GM12878 (cell line): ENCODE results near the gene CD151. TPM values are rescaled to one million over a fixed set of nuclear protein-coding genes. Genes with fewer than 3 reads are reported as not detected.

Experiments
- ATAC-seq: fragments of 200-7000 bp; cut with Tn5 transposase; 3 replicates; pipeline ENCODE4 v1.9.1; 2020; ENCODE audit warnings: mild to moderate bottlenecking, moderate library complexity
- BruUV-seq: library from RNA; stranded (reverse); fragments of 400-500 nt; replicated peaks from 2 replicates; lab custom pipeline; 2021; lab: Mats Ljungman, UMichigan
- CTCF ChIA-PET: fragments of 300-600 bp; sonication (Branson Sonifier 250); formaldehyde crosslinking; extraction: SDS; loops from one replicate; lab custom pipeline; 2021; ENCODE audit warnings: inconsistent platforms; lab: Yijun Ruan, JAX
- POLR2A ChIA-PET: fragments of 350-600 bp; formaldehyde crosslinking; extraction: SDS; loops from one replicate; lab custom pipeline; 2021; ENCODE audit warnings: inconsistent platforms; lab: Charles Lee
- RAD21 ChIA-PET: fragments of 300-600 bp; sonication (Branson Sonifier 250); formaldehyde crosslinking; loops from one replicate; lab custom pipeline; 2023; ENCODE audit warnings: antibody characterized with exemption; ENCODE audit not compliant: unreplicated experiment; lab: Charles Lee
- SMC1A ChIA-PET: fragments of 300-600 bp; sonication (Branson Sonifier 250); formaldehyde crosslinking; loops from one replicate; lab custom pipeline; 2023; ENCODE audit not compliant: unreplicated experiment, uncharacterized antibody; lab: Charles Lee
- DNase-seq: peaks from one replicate; pipeline ENCODE4 v3.0.0-alpha.2; 2011; ENCODE audit warnings: low read depth, low spot score
- FAIRE-seq: peaks from 3 replicates; lab custom pipeline; 2011; peaks lifted over from hg19 to GRCh38; lab: Jason Lieb, UNC
- H2AFZ ChIP-seq: 2 replicates; pipeline ENCODE4 v1.6.0; 2011; ENCODE audit warnings: low read depth, low read length, control low read depth; ENCODE audit not compliant: control insufficient read depth
- H3K27ac ChIP-seq: 2 replicates; pipeline ENCODE4 v1.5.1; 2011; ENCODE audit warnings: control low read depth; ENCODE audit not compliant: control insufficient read depth, insufficient read depth
- H3K27me3 ChIP-seq, 2 experiments: replicated peaks in 1 of 2; 2 replicates each; pipeline versions ENCODE4 v1.6.0 to v1.6.1; 2011; ENCODE audit warnings: low read length in 1 of 2; ENCODE audit not compliant: control insufficient read depth in 2 of 2, insufficient read depth in 2 of 2
- H3K36me3 ChIP-seq, 2 experiments: 2 replicates each; pipeline ENCODE4 v1.5.1; 2011; ENCODE audit warnings: low read length in 1 of 2; ENCODE audit not compliant: control insufficient read depth in 2 of 2, insufficient read depth in 2 of 2
- H3K4me1 ChIP-seq: 2 replicates; pipeline ENCODE4 v1.6.1; 2011; ENCODE audit warnings: mild to moderate bottlenecking, low read length, moderate library complexity, mixed read lengths; ENCODE audit not compliant: control insufficient read depth, insufficient read depth
- H3K4me2 ChIP-seq: 2 replicates; pipeline ENCODE4 v1.6.0; 2011; ENCODE audit warnings: control low read depth; ENCODE audit not compliant: control insufficient read depth, insufficient read depth
- H3K4me3 ChIP-seq: fragments of 200-600 bp; sonication (generic); 2 replicates; pipeline ENCODE4 v1.5.1; 2016
- H3K79me2 ChIP-seq: 2 replicates; pipeline ENCODE4 v1.6.0; 2011; ENCODE audit warnings: low read length; ENCODE audit not compliant: control insufficient read depth, insufficient read depth
- H3K9ac ChIP-seq: 2 replicates; pipeline ENCODE4 v1.8.0; 2011; ENCODE audit warnings: low read length, control low read depth, mixed read lengths; ENCODE audit not compliant: control insufficient read depth, insufficient read depth
- H3K9me3 ChIP-seq: replicated peaks from 3 replicates; pipeline ENCODE4 v1.5.1; 2011; ENCODE audit warnings: mild to moderate bottlenecking, low read length; ENCODE audit not compliant: control insufficient read depth, insufficient read depth
- H4K20me1 ChIP-seq: 2 replicates; pipeline ENCODE4 v1.6.0; 2011; ENCODE audit not compliant: control insufficient read depth, insufficient read depth
- KLF5 ChIP-seq: fragments of 450-650 bp; IDR thresholded peaks from 2 replicates; pipeline ENCODE4 v1.6.1; 2014; ENCODE audit warnings: mild to moderate bottlenecking; ENCODE audit not compliant: partially characterized antibody
- SP1 ChIP-seq: IDR thresholded peaks from one replicate; pipeline ENCODE4 v1.6.1; 2011; ENCODE audit warnings: low read depth, low read length
- ZNF622 ChIP-seq: fragments of 450-650 bp; IDR thresholded peaks from 2 replicates; pipeline ENCODE4 v1.6.1; 2017; ENCODE audit warnings: mild to moderate bottlenecking, inconsistent platforms
- WGBS: methylation state at CpG from one replicate; pipeline ENCODE4 v1.1.6; 2016; ENCODE audit warnings: low lambda C conversion rate; ENCODE audit not compliant: insufficient replicate concordance, insufficient coverage; ENCODE audit errors: missing lambda C conversion rate; 5-methylcytosine and 5-hydroxymethylcytosine counted together
- in situ Hi-C: fragments of 300-500 bp; cut with MboI; formaldehyde crosslinking; loops from 9 replicates; pipeline ENCODE4 v1.14.3; 2018; ENCODE audit warnings: mixed read lengths
- intact Hi-C: fragments of 100-400 bp; cut with micrococcal nuclease; formaldehyde crosslinking; loops from one replicate; pipeline ENCODE4 v1.14.2; 2022; ENCODE audit not compliant: unreplicated experiment
- polyA plus RNA-seq, 11 experiments: library from polyadenylated mRNA; depleted of rRNA in 4 of 11; unstranded in 6 of 11; stranded (reverse) in 5 of 11; fragments of >200 nt; fragmentation: Nextera tagmentation in 4 of 11; fragmentation: Illumina TruSeq in 1 of 11; extraction: Ambion mirVana in 4 of 11; extraction: Trizol in 1 of 11; gene quantifications; 1 replicate in 1 of 11; 2 replicates in 10 of 11; pipeline versions ENCODE4 v1.2.1 to v1.2.3, GENCODE V29; 2011 to 2016; ENCODE audit warnings: inconsistent platforms in 2 of 11, missing spikeins in 2 of 11, low read depth in 1 of 11
- total RNA-seq, 4 experiments: library from RNA; depleted of rRNA in 3 of 4; stranded (reverse); fragments of >200 nt in 3 of 4; fragmentation: Illumina TruSeq in 1 of 4; extraction: Trizol in 1 of 4; gene quantifications; 2 replicates each; pipeline versions ENCODE4 v1.2.1 to v1.2.3, GENCODE V29; 2013 to 2021
- TF ChIP-seq, protein P1 (sequence below): fragments of 450-650 bp; IDR thresholded peaks from 2 replicates; pipeline ENCODE4 v1.6.1; 2016; ENCODE audit warnings: mild to moderate bottlenecking
- TF ChIP-seq, protein P2 (sequence below): fragments of 450-650 bp; IDR thresholded peaks from 2 replicates; pipeline ENCODE4 v1.6.1; 2014; ENCODE audit warnings: mild to moderate bottlenecking

The CD151 gene
- total and polyA plus RNA-seq, 10 of the 15 experiments (the other 5 are each of a cell fraction or from before 2014, with no cell fraction given) = 0.52 to 41.7 (median 14.7) TPM

DNA sequence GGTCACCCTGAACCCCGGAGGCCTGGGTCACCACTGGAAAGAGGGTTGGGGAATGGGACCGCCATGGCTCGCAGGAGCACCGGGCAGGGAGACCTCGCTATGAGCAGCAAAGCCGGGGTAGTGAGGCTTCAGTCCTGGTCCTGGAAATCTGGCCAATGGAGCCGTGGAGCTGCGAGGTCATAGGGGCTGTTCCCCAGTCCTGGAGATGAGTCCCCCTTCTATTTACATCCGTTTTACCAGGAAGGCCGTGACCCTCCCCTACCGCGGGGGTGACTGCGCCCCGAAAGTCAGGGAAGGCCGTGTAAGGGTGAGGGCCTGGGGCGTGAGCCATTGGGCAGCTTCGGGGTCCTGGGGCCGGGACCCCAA is 28.2 kb upstream of the CD151 start:
- no peak for DNase-seq
- WGBS = 1% methylated on average over 18 of the region's 18 CpGs
- intact Hi-C loops = no loop called here
- Histone ChIP-seq H3K79me2 (peaks cover 23% of the 10 kb centered on the region), H3K4me1 (peaks cover 12% of the 10 kb centered on the region), H2AFZ (peak overlapping the region; percentile 44), H3K36me3 (peaks cover 0 to 10% of the 10 kb centered on the region in 2 experiments; a peak in 2 of 4 replicates), H3K27me3 (no peaks in the 10 kb centered on the region), H4K20me1 (no peaks in the 10 kb centered on the region), H3K9me3 (no peaks in the 10 kb centered on the region), H3K27ac (peak overlapping the region; percentile 72), H3K9ac (peak overlapping the region; percentile 90), H3K4me2 (peak overlapping the region; percentile 95), H3K4me3 (peak overlapping the region; percentile 90)
- in situ Hi-C loops = loop anchor here (25.0 kb wide), 1 partner anchor 1583 kb away; the partner anchor contains the start of gene CD81
- TF ChIP-seq, protein P1, sequence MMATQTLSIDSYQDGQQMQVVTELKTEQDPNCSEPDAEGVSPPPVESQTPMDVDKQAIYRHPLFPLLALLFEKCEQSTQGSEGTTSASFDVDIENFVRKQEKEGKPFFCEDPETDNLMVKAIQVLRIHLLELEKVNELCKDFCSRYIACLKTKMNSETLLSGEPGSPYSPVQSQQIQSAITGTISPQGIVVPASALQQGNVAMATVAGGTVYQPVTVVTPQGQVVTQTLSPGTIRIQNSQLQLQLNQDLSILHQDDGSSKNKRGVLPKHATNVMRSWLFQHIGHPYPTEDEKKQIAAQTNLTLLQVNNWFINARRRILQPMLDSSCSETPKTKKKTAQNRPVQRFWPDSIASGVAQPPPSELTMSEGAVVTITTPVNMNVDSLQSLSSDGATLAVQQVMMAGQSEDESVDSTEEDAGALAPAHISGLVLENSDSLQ = no peak
- TF ChIP-seq, protein P2, sequence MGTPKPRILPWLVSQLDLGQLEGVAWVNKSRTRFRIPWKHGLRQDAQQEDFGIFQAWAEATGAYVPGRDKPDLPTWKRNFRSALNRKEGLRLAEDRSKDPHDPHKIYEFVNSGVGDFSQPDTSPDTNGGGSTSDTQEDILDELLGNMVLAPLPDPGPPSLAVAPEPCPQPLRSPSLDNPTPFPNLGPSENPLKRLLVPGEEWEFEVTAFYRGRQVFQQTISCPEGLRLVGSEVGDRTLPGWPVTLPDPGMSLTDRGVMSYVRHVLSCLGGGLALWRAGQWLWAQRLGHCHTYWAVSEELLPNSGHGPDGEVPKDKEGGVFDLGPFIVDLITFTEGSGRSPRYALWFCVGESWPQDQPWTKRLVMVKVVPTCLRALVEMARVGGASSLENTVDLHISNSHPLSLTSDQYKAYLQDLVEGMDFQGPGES = no peak
- TF ChIP-seq KLF5 = no peak
- no peak for TF ChIP-seq ZNF622
- TF ChIP-seq SP1 = no peak
- POLR2A ChIA-PET = interaction anchor here (2.7 kb wide), 1 partner anchor 15 kb away, joined by 9 read pairs; the partner anchor contains the start of gene PNPLA2
- RAD21 ChIA-PET = interaction anchor here (0.5 kb wide), 1 partner anchor 220 kb away, joined by 3 read pairs; no protein-coding TSS in a partner anchor
- FAIRE-seq = no peak
- SMC1A ChIA-PET = no interaction called here
- CTCF ChIA-PET = no interaction called here
- no peak for ATAC-seq
- no TSS peak for BruUV-seq
